NK-92 treated with Interleukin-12 subunit alpha and Interleukin-12 subunit beta, amount 100 ng/mL, for 24 hours (cell line): ENCODE results near the gene COL20A1.

Experiments used
- DNase-seq: peaks from one replicate; lab custom pipeline; 2025; lab: John Stamatoyannopoulos, UW

COL20A1 gene

GRCh38 chr20:63278661-63279060 lies 14.3 kb upstream of the COL20A1 start:
- DNase-seq = no peak

- no peak for DNase-seq
These were observed 13.1 kb upstream of the COL20A1 start for GRCh38 chr20:63279931-63280330.

GRCh38 chr20:63280371-63280770 lies 12.6 kb upstream of the COL20A1 start:
- no peak for DNase-seq

- DNase-seq = no peak
These were observed 11.9 kb upstream of the COL20A1 start for GRCh38 chr20:63280929-63281545.

GRCh38 chr20:63281742-63282665 lies 11.0 kb upstream of the COL20A1 start:
- DNase-seq = no peak

GRCh38 chr20:63282946-63283345 lies 10.0 kb upstream of the COL20A1 start:
- no peak for DNase-seq

- DNase-seq = no peak
These were observed 9.4 kb upstream of the COL20A1 start for GRCh38 chr20:63283397-63284082.

- no peak for DNase-seq
These were observed 8.9 kb upstream of the COL20A1 start for GRCh38 chr20:63284083-63284440.

GRCh38 chr20:63284544-63284949 lies 8.4 kb upstream of the COL20A1 start:
- DNase-seq = no peak

GRCh38 chr20:63284981-63285524 lies 7.9 kb upstream of the COL20A1 start:
- DNase-seq = no peak

- no peak for DNase-seq
These were observed 7.1 kb upstream of the COL20A1 start for GRCh38 chr20:63285636-63286615.

GRCh38 chr20:63286781-63287696 lies 5.9 kb upstream of the COL20A1 start:
- no peak for DNase-seq

- DNase-seq = no peak
These were observed 5.0 kb upstream of the COL20A1 start for GRCh38 chr20:63287697-63288580.

GRCh38 chr20:63288581-63289251 lies 4.3 kb upstream of the COL20A1 start:
- no peak for DNase-seq

GRCh38 chr20:63289311-63290135 lies 3.5 kb upstream of the COL20A1 start:
- no peak for DNase-seq

GRCh38 chr20:63290136-63290676 lies 2.8 kb upstream of the COL20A1 start:
- no peak for DNase-seq

GRCh38 chr20:63290677-63291472 lies 2.1 kb upstream of the COL20A1 start:
- DNase-seq = no peak
